ENCODE data around the gene LRRC8E.

DNA sequence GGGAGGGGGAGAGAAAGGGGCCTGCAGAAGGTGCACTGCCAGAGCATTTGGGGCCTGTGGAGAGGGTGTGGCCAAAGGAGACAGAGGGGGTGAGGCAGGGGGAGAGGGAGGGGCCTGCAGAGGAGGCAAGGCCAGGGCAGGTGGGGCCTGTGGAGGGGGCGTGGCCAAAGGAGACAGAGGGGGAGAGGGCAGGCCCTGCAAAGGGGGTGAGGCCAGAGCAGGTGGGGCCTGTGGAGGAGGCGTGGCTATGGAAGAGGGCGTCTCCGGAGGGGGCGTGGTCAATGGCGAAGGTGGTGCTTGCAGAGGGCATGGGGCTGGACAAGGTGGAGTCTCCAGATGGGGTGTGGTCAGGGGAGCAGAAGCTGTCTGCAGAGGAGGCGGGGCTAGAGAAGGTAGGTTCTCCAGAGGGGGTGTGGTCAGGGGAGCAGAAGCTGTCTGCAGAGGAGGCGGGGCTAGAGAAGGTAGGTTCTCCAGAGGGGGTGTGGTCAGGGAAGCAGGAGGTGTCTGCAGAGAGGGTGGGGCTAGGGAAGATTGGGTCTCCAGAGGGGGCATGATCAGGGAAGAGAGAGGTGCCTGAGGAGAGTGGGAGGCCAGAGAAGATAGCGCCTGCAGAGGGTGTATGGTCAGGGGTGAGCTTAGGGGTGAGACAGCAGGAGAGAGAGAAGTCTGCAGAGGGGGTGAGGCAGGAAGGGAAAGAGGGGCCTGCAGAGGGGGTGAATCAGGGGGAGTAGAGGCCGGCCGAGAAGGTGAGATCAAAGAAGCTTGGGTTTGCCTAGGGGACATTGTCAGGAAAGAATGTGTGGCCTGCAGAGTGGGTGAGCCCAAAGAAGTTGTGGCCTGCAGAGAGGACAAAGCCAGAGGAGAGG is 17.5 kb upstream of the LRRC8E start:
- TF ChIP-seq, protein P1, sequence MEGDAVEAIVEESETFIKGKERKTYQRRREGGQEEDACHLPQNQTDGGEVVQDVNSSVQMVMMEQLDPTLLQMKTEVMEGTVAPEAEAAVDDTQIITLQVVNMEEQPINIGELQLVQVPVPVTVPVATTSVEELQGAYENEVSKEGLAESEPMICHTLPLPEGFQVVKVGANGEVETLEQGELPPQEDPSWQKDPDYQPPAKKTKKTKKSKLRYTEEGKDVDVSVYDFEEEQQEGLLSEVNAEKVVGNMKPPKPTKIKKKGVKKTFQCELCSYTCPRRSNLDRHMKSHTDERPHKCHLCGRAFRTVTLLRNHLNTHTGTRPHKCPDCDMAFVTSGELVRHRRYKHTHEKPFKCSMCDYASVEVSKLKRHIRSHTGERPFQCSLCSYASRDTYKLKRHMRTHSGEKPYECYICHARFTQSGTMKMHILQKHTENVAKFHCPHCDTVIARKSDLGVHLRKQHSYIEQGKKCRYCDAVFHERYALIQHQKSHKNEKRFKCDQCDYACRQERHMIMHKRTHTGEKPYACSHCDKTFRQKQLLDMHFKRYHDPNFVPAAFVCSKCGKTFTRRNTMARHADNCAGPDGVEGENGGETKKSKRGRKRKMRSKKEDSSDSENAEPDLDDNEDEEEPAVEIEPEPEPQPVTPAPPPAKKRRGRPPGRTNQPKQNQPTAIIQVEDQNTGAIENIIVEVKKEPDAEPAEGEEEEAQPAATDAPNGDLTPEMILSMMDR (IDR thresholded peaks at IDR 0.05): no peak
- no peak for TF ChIP-seq POLR2AphosphoS5 (IDR thresholded peaks at IDR 0.05)
